ENCODE data around the gene MTMR1. TPM values are rescaled to one million over a fixed set of nuclear protein-coding genes. Genes with fewer than 3 reads are reported as not detected.

The MTMR1 gene
- total RNA-seq, 1 experiment from 2014 or later: 14.1 TPM

- DNase-seq (ENCODE audit: low read depth): no peak
Measured at GRCh38 chrX:150696866-150697265, 3.7 kb downstream of the MTMR1 start.

- no peak for DNase-seq (ENCODE audit: low read depth)
Measured at GRCh38 chrX:150697641-150698040, 4.4 kb downstream of the MTMR1 start.

- DNase-seq (ENCODE audit: low read depth): no peak
Measured at GRCh38 chrX:150698981-150699380, 5.8 kb downstream of the MTMR1 start.

DNA sequence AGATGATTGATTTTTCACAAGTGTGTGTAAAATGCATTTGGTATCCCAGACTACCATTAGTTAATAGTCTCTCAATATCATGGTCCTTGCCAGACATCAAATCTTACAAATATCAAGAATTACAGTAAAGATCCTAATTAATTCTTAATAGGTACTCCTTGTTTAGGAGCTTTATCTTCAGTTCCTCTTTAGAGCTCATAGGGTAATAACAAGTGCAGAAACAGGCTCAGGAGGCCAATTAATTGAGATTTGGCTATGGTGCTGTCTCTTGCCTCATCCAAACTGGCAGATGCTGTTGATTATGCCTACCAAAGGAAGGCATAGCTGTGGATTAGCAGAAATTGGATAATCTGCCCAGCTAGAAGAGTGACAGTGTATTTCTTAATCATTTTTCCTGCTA is 6.9 kb downstream of the MTMR1 start:
- no peak for DNase-seq (ENCODE audit: low read depth)

GRCh38 chrX:150701377-150701776 is 8.2 kb downstream of the MTMR1 start:
- no peak for DNase-seq (ENCODE audit: low read depth)

- no peak for DNase-seq (ENCODE audit: low read depth)
Measured at GRCh38 chrX:150702966-150703694, 9.9 kb downstream of the MTMR1 start.

DNA sequence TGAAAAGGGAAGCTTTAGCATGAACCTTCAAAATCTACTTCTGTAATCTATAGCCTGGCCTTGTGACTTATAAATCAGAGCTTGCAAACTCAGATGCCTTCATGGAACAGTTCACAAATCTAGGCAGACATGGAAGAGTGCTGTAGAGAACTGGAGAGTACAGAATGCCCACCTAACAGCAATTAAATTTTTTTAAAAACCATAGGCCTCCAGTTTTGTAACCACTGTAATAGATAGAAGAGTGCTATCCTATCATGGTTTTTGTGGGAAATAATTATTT is 10.4 kb downstream of the MTMR1 start:
- no peak for DNase-seq (ENCODE audit: low read depth)

DNA sequence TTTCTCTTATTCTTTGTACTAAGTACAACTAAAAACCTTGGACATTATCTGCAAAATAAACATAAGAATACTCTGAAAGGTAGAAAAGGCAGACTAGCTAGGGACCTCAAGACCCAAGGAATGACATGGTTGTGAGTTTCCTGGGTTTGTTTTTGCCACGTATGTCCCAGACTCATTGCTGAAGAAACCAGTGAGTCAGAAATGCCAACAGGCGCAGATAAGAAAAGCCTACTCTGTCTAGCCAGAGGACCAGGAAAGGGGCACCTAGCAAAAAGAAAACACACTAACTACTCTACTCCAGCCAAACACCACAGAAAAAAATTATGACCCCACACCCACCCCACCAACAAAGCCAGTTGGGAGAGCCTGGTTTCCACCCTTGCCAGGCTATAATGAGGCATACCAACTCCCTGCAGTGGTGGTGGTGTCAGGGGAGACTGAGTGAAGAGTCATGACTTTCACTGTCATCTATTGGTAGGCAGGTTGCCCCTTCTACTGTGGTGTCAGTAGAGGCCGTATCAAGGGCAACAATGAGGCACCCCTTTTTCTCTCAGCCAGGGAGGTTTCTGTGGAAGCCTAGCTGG is 10.9 kb downstream of the MTMR1 start:
- peak; percentile 56 for DNase-seq (ENCODE audit: low read depth)

DNA sequence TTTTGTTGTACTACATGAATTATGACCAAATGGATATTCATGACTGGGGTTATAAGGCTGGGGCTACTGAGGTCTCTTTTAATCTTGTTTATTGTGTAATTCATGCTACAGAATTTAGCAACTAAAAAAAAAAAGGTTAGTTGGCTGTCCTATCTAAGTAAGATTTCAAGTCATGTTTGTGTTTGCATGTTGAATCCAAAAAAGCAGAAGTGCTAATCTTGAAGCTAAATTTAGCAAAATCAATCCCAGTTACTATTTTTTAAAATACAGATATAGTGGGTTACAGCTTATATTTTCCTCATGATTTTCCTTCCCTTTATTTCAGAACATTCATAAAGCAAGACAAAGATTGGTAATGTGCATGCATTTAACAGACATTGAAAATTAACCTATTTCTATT is 19.4 kb downstream of the MTMR1 start:
- no peak for DNase-seq (ENCODE audit: low read depth)

GRCh38 chrX:150715184-150715583 is 22.0 kb downstream of the MTMR1 start:
- DNase-seq (ENCODE audit: low read depth): no peak

- DNase-seq (ENCODE audit: low read depth): no peak
Measured at GRCh38 chrX:150719621-150720020, 26.4 kb downstream of the MTMR1 start.

DNA sequence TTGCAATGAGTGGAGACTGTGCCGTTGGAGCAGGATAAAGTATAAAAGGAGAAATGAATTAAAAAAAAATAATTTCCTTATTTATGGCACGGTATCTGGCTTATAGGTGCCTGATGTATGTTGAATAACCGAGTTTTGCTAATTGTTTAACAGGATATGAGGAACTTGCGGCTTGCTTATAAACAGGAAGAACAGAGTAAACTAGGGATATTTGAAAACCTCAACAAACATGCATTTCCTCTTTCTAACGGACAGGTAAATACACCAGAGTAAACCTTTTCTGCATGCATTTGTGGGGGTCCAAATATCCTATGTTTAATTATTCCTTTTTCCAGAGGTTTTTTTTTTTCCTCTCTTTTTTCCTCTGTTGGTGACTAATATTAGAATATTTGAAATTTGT is 36.8 kb downstream of the MTMR1 start:
- DNase-seq (ENCODE audit: low read depth): no peak

GRCh38 chrX:150730719-150731118 is 37.5 kb downstream of the MTMR1 start:
- DNase-seq (ENCODE audit: low read depth): peak; percentile 61

DNA sequence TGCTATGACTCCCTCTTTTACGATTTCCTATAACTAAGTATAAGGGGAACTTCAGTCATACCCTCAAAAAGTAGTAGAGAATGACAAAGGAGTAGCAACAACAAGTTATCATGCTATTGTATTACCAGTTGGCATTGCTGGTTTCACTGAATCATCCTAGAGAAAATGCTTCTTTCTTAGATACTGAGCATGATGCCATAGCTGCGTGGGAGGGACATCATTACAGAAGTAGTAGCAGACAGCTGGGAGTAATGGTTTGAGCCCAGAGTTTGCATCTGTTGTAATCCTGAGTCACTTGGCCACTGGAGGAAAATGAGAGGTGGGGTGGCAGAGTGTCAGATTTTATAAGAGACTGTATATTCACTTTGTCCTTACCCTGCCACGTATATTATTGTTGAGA is 38.6 kb downstream of the MTMR1 start:
- DNase-seq (ENCODE audit: low read depth): peak; percentile 95

DNA sequence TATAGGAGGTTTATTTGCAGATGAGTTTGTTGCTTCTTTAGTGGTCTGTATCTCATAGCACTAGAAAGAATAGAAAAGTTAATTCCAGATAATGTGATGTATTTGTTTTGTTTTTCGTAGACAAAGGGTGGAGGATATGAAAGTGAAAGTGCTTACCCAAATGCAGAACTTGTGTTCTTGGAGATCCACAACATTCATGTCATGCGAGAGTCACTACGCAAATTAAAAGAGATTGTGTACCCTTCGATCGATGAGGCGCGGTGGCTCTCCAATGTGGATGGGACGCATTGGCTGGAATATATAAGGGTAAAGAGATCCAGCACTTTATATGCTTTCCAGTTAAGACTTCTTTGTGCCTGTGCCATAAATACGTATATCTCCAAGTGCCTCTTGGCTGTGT is 43.3 kb downstream of the MTMR1 start:
- no peak for DNase-seq (ENCODE audit: low read depth)

GRCh38 chrX:150752124-150752523 is 58.9 kb downstream of the MTMR1 start:
- DNase-seq (ENCODE audit: low read depth): no peak

- no peak for DNase-seq (ENCODE audit: low read depth)
Measured at GRCh38 chrX:150753357-150753756, 60.2 kb downstream of the MTMR1 start.

DNA sequence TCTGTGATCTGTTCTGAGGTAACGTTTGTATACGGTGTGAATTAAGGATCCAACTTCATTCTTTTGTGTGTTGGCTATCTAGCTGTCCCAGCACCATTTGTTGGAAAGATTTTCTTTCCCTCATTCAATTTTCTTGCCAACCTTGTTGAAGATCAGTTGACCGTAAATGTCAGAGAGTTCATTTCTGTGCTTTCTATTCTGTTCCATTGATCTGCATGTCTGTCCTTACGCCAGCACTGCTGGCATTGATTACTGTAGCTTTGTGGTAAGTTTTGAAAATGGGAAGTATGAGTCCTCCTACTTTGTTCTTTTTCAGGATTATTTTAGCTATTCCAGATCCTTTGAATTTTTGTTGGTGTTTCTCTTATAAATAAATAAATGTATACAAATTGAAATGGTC is 60.8 kb downstream of the MTMR1 start:
- no peak for DNase-seq (ENCODE audit: low read depth)

DNA sequence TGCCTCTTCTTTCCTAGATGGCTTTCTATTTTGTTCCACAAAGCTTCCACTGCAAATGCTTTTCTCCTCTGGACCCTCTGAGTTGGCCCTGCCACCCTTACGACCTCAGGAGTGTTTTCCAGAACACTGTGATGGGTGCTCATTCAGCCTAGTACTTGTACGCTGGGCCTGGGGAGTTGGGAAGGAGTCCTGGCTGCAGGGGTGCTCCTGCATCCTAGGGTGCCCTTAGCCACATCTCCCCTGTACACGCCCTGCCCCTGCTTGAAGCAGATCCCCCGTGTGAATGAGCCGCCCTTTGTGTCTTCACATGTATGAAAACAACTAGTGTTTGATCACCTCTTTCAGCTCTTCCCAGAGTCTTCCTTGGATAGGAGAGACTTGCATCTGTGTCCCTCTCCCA is 64.2 kb downstream of the MTMR1 start:
- no peak for DNase-seq (ENCODE audit: low read depth)

- no peak for DNase-seq (ENCODE audit: low read depth)
Measured at GRCh38 chrX:150759568-150760416, 66.6 kb downstream of the MTMR1 start.

DNA sequence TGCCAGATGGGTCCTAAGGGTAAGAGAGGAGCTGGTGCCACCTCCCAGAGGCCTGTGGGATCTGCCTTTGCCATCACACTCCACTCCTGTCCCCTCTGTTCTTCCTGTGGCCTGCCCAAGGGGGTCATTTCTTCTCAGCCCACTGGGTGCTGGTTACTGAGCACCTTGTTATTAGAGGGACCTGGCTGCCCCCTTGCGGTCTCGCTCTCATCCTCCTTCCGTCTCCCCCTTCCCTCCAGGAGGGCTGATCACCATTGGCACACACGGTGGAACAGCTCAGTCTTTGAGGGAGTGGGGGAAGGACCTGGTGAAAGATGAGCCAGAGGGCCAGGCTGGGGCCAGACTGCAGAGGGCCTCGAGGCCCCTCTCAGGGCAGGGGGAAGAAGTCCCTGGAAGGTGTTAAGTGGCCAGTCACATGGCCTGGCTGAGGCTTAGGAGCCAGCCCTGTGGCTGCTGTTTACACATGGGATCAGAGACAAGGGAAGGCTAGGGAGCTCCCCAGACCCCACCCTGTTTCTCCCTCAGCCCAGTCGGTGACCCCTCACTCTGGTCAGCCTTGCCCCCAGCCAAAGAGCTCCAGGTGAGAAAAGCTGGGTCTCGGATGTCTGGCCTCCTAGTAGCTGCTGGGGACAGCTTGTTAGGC is 68.1 kb downstream of the MTMR1 start:
- no peak for DNase-seq (ENCODE audit: low read depth)

DNA sequence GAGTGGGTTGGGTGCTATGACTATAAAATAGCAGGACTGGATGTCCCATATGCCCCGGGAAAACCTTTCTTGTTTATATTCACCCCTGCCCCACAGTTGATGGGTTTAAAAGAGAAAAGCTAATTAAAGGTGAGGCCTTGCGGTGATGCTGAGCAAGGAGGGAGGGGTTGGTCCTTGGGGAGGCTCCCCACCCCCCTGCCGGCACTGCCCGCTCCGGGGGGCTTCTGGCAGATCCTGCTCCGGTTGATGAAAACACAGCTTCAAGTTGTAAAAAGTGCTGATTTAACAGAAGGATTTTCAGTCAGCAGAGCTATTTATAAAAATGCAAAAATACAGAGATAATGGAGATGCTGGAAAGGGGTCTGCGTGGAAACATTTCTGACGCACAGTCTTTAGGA is 68.6 kb downstream of the MTMR1 start:
- DNase-seq (ENCODE audit: low read depth): no peak
